HepG2 (cell line): ENCODE results near the gene RNF13. TPM values are rescaled to one million over a fixed set of nuclear protein-coding genes. Genes with fewer than 3 reads are reported as not detected.

Experiments
- NFE2 ChIP-seq: sonication (generic); formaldehyde crosslinking; IDR thresholded peaks from 2 replicates; pipeline ENCODE4 v1.4.0; 2020; ENCODE audit warnings: missing genetic modification reagents
- PRDM15 ChIP-seq: sonication (generic); formaldehyde crosslinking; IDR thresholded peaks from 2 replicates; pipeline ENCODE4 v1.4.0; 2020; ENCODE audit warnings: missing genetic modification reagents
- ZNF264 ChIP-seq: sonication (generic); formaldehyde crosslinking; IDR thresholded peaks from 2 replicates; pipeline ENCODE4 v1.4.0; 2020; ENCODE audit warnings: missing genetic modification reagents
- ZNF44 ChIP-seq: sonication (generic); formaldehyde crosslinking; IDR thresholded peaks from 2 replicates; pipeline ENCODE4 v1.5.1; 2020; ENCODE audit warnings: mild to moderate bottlenecking, missing genetic modification reagents
- ZNF589 ChIP-seq: sonication (generic); formaldehyde crosslinking; conservative IDR thresholded peaks from 2 replicates; pipeline ENCODE4 v1.8.0; 2022; ENCODE audit warnings: mild to moderate bottlenecking, moderate library complexity, missing genetic modification reagents
- polyA plus RNA-seq, 8 experiments: library from polyadenylated mRNA; depleted of rRNA in 3 of 8; stranded (reverse) in 7 of 8; unstranded in 1 of 8; fragments of >200 nt; fragmentation: Illumina TruSeq in 4 of 8; extraction: Trizol in 4 of 8; gene quantifications; 2 replicates each; pipeline versions ENCODE4 v1.2.1 to v1.2.3, GENCODE V29; 2011 to 2016; ENCODE audit warnings: low read depth in 4 of 8, missing spikeins in 1 of 8, mixed read lengths in 1 of 8; ENCODE audit not compliant: insufficient read depth in 1 of 8
- total RNA-seq, 5 experiments: library from RNA; depleted of rRNA; stranded (reverse); fragments of >200 nt; fragmentation: Illumina TruSeq; extraction: Trizol; gene quantifications; 2 replicates each; pipeline ENCODE4 v1.2.3, GENCODE V29; 2016; ENCODE audit warnings: low read depth in 1 of 5
- TF ChIP-seq, protein P1 (sequence below): sonication (generic); formaldehyde crosslinking; IDR thresholded peaks from 2 replicates; pipeline ENCODE4 v1.4.0; 2020; ENCODE audit warnings: missing genetic modification reagents
- TF ChIP-seq, protein P2 (sequence below): sonication (generic); formaldehyde crosslinking; IDR thresholded peaks from 2 replicates; pipeline ENCODE4 v1.4.0; 2020; ENCODE audit warnings: mild to moderate bottlenecking, missing genetic modification reagents
- TF ChIP-seq, protein P3 (sequence below): sonication (generic); formaldehyde crosslinking; IDR thresholded peaks from 2 replicates; pipeline ENCODE4 v1.5.0; 2020; ENCODE audit warnings: missing genetic modification reagents

The RNF13 gene
- total and polyA plus RNA-seq, 2 of the 13 experiments (the other 11 are each of a cell fraction or from before 2014, with no cell fraction given): 39.8 to 46.0 TPM

GRCh38 chr3:149772861-149773260 is 40.2 kb upstream of the RNF13 start (continued):
- TF ChIP-seq, protein P1, sequence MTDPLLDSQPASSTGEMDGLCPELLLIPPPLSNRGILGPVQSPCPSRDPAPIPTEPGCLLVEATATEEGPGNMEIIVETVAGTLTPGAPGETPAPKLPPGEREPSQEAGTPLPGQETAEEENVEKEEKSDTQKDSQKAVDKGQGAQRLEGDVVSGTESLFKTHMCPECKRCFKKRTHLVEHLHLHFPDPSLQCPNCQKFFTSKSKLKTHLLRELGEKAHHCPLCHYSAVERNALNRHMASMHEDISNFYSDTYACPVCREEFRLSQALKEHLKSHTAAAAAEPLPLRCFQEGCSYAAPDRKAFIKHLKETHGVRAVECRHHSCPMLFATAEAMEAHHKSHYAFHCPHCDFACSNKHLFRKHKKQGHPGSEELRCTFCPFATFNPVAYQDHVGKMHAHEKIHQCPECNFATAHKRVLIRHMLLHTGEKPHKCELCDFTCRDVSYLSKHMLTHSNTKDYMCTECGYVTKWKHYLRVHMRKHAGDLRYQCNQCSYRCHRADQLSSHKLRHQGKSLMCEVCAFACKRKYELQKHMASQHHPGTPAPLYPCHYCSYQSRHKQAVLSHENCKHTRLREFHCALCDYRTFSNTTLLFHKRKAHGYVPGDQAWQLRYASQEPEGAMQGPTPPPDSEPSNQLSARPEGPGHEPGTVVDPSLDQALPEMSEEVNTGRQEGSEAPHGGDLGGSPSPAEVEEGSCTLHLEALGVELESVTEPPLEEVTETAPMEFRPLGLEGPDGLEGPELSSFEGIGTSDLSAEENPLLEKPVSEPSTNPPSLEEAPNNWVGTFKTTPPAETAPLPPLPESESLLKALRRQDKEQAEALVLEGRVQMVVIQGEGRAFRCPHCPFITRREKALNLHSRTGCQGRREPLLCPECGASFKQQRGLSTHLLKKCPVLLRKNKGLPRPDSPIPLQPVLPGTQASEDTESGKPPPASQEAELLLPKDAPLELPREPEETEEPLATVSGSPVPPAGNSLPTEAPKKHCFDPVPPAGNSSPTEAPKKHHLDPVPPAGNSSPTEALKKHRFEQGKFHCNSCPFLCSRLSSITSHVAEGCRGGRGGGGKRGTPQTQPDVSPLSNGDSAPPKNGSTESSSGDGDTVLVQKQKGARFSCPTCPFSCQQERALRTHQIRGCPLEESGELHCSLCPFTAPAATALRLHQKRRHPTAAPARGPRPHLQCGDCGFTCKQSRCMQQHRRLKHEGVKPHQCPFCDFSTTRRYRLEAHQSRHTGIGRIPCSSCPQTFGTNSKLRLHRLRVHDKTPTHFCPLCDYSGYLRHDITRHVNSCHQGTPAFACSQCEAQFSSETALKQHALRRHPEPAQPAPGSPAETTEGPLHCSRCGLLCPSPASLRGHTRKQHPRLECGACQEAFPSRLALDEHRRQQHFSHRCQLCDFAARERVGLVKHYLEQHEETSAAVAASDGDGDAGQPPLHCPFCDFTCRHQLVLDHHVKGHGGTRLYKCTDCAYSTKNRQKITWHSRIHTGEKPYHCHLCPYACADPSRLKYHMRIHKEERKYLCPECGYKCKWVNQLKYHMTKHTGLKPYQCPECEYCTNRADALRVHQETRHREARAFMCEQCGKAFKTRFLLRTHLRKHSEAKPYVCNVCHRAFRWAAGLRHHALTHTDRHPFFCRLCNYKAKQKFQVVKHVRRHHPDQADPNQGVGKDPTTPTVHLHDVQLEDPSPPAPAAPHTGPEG (CRISPR knock-in tag): no peak
- TF ChIP-seq NFE2 (CRISPR knock-in tag): no peak
- TF ChIP-seq ZNF44 (CRISPR knock-in tag): no peak
- TF ChIP-seq PRDM15 (CRISPR knock-in tag): no peak
- no peak for TF ChIP-seq ZNF264 (CRISPR knock-in tag)
- TF ChIP-seq, protein P2, sequence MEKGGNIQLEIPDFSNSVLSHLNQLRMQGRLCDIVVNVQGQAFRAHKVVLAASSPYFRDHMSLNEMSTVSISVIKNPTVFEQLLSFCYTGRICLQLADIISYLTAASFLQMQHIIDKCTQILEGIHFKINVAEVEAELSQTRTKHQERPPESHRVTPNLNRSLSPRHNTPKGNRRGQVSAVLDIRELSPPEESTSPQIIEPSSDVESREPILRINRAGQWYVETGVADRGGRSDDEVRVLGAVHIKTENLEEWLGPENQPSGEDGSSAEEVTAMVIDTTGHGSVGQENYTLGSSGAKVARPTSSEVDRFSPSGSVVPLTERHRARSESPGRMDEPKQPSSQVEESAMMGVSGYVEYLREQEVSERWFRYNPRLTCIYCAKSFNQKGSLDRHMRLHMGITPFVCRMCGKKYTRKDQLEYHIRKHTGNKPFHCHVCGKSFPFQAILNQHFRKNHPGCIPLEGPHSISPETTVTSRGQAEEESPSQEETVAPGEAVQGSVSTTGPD: no peak
- TF ChIP-seq, protein P3, sequence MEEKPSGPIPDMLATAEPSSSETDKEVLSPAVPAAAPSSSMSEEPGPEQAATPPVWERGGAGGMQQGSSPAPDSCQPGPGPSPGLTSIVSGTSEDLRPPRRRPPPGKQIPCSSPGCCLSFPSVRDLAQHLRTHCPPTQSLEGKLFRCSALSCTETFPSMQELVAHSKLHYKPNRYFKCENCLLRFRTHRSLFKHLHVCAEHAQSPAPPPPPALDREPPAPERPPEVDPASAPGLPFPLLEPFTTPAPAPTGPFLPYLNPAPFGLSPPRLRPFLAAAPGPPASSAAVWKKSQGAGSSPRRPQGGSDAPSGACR: no peak
- TF ChIP-seq ZNF589 (CRISPR knock-in tag): no peak
